Common myeloid progenitor, CD34-positive (primary cell): ENCODE measurements around the gene ZNF574. TPM values are rescaled to one million over a fixed set of nuclear protein-coding genes. Genes with fewer than 3 reads are reported as not detected.

Experiments used
- CTCF ChIA-PET: fragments of 350-600 bp; sonication (Branson Sonifier 250); formaldehyde crosslinking; loops from one replicate; lab custom pipeline; 2021; ENCODE audit warnings: antibody characterized with exemption; lab: Charles Lee
- POLR2A ChIA-PET: fragments of 350-600 bp; sonication (Branson Sonifier 250); formaldehyde crosslinking; loops from one replicate; lab custom pipeline; 2021; ENCODE audit warnings: antibody characterized with exemption; lab: Charles Lee
- DNase-seq, 3 donors: peaks; one replicate each; pipeline versions ENCODE4 v3.0.0 to v3.0.0-alpha.2; 2013
- H3K27ac ChIP-seq, 2 experiments: 1 replicate in 1 of 2; 2 replicates in 1 of 2; pipeline ENCODE4 v1.7.0; 2013; ENCODE audit warnings: inconsistent platforms in 2 of 2, low read length in 2 of 2, mild to moderate bottlenecking in 2 of 2, low read depth in 1 of 2, moderate library complexity in 1 of 2; ENCODE audit not compliant: severe bottlenecking in 2 of 2, insufficient read depth in 1 of 2, poor library complexity in 1 of 2
- H3K27me3 ChIP-seq, 5 experiments: replicated peaks in 2 of 5; 1 replicate in 3 of 5; 2 replicates in 2 of 5; pipeline versions ENCODE4 v1.6.1 to v1.7.0; 2013; ENCODE audit warnings: low read length in 4 of 5, mild to moderate bottlenecking in 2 of 5, moderate library complexity in 2 of 5, inconsistent platforms in 1 of 5; ENCODE audit not compliant: insufficient read depth in 5 of 5, control insufficient read depth in 4 of 5
- H3K36me3 ChIP-seq, 4 experiments: 1 replicate in 2 of 4; 2 replicates in 2 of 4; pipeline versions ENCODE4 v1.6.1 to v1.7.0; 2013; ENCODE audit warnings: low read length in 3 of 4, control low read depth in 1 of 4, mild to moderate bottlenecking in 1 of 4; ENCODE audit not compliant: control insufficient read depth in 4 of 4, insufficient read depth in 4 of 4
- H3K4me1 ChIP-seq, 4 experiments: 1 replicate in 3 of 4; 2 replicates in 1 of 4; pipeline versions ENCODE4 v1.6.1 to v1.7.1; 2013; ENCODE audit warnings: low read length in 3 of 4, mild to moderate bottlenecking in 3 of 4, control low read depth in 1 of 4, inconsistent platforms in 1 of 4, moderate library complexity in 1 of 4; ENCODE audit not compliant: control insufficient read depth in 4 of 4, insufficient read depth in 4 of 4; ENCODE audit errors: control extremely low read depth in 1 of 4
- H3K4me3 ChIP-seq, 7 experiments: 1 replicate in 4 of 7; 2 replicates in 3 of 7; pipeline versions ENCODE4 v1.5.1 to v1.7.0; 2013; ENCODE audit warnings: mild to moderate bottlenecking in 7 of 7, low read length in 6 of 7, moderate library complexity in 6 of 7, inconsistent platforms in 2 of 7, low read depth in 2 of 7, control low read depth in 1 of 7; ENCODE audit not compliant: insufficient read depth in 4 of 7, control insufficient read depth in 1 of 7; ENCODE audit errors: extremely low read depth in 1 of 7
- H3K9me3 ChIP-seq, 5 experiments: 1 replicate in 4 of 5; 2 replicates in 1 of 5; pipeline versions ENCODE4 v1.6.1 to v1.7.1; 2013; ENCODE audit warnings: low read length in 4 of 5, mild to moderate bottlenecking in 2 of 5, inconsistent platforms in 1 of 5, low read depth in 1 of 5, moderate library complexity in 1 of 5; ENCODE audit not compliant: control insufficient read depth in 4 of 5, insufficient read depth in 2 of 5; ENCODE audit errors: control extremely low read depth in 1 of 5
- WGBS: methylation state at CpG from one replicate; pipeline ENCODE4 v1.1.5; 2013; ENCODE audit not compliant: insufficient coverage; 5-methylcytosine and 5-hydroxymethylcytosine counted together
- polyA plus RNA-seq: library from polyadenylated mRNA; unstranded; fragments of 120-200 nt; gene quantifications from one replicate; pipeline ENCODE4 v1.2.1, GENCODE V29; 2013

ZNF574 gene, protein sequence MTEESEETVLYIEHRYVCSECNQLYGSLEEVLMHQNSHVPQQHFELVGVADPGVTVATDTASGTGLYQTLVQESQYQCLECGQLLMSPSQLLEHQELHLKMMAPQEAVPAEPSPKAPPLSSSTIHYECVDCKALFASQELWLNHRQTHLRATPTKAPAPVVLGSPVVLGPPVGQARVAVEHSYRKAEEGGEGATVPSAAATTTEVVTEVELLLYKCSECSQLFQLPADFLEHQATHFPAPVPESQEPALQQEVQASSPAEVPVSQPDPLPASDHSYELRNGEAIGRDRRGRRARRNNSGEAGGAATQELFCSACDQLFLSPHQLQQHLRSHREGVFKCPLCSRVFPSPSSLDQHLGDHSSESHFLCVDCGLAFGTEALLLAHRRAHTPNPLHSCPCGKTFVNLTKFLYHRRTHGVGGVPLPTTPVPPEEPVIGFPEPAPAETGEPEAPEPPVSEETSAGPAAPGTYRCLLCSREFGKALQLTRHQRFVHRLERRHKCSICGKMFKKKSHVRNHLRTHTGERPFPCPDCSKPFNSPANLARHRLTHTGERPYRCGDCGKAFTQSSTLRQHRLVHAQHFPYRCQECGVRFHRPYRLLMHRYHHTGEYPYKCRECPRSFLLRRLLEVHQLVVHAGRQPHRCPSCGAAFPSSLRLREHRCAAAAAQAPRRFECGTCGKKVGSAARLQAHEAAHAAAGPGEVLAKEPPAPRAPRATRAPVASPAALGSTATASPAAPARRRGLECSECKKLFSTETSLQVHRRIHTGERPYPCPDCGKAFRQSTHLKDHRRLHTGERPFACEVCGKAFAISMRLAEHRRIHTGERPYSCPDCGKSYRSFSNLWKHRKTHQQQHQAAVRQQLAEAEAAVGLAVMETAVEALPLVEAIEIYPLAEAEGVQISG
- 25.0 TPM for polyA plus RNA-seq

DNA sequence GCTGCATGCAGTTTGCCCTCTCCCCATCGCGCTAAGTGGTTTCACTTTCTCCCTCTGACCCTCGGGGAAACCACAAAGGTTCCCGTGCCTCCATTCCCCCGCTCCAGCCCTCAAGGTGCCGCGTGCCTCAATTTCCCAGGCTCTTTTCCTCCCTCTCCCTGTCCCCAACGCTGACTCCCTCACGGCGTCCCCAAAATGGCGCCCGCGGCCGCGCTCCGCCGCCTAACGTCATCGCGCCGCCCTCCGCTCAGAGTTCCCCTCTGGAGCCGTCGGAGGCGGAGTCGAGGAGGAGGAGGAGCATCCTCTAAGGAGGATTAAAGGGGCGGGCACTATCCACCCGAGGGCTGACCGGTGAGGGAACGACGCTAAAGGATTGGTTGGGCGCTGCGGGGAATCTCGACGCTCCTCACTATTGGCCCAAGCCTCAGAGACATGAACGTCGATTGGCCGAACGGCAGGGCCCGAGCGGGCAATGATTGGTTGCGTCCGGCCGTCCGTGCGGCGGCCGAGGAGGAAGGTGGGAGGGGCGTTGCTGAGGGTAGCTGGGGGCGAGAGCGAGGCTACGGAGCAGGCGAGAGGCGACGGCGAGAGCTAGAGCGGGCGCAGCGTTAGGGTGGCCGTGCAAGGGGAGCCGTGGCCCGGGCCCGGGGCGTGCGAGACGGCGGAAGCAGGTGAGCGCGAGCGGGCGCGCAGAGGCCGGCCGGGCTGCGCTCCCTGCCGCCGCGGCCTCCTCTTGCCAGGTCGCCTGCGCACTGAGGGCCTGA lies at the start of gene ZNF574:
TSS of gene ZNF574 (plus strand) at position 551 of the 764 bp plus-strand sequence. CDS start 2,441 bp downstream, outside the sequence.
- DNase-seq, result peak; percentile 100
- under 1% methylated on average over 60 of the region's 80 CpGs for WGBS
- peak within 1 kb of the TSS; percentile 98 to 99 for H3K27ac ChIP-seq
- POLR2A ChIA-PET, result interaction anchor here (1.0 to 1.6 kb wide), 4 partner anchors 16 to 167 kb away, joined by 3 to 5 read pairs (median 4); partner anchors contain the start of gene POU2F2
- peak within 1 kb of the TSS; percentile 76 to 96 (median 83) for H3K4me3 ChIP-seq
- peaks cover 5 to 27% (median 23%) of the 10 kb centered on the region in 4 experiments for H3K36me3 ChIP-seq
- peaks cover 8 to 31% (median 25%) of the 10 kb centered on the region in 4 experiments for H3K4me1 ChIP-seq
- no peaks in the 10 kb centered on the region for H3K9me3 ChIP-seq
- H3K27me3 ChIP-seq, result no peaks in the 10 kb centered on the region
- CTCF ChIA-PET, result no interaction called here

DNA sequence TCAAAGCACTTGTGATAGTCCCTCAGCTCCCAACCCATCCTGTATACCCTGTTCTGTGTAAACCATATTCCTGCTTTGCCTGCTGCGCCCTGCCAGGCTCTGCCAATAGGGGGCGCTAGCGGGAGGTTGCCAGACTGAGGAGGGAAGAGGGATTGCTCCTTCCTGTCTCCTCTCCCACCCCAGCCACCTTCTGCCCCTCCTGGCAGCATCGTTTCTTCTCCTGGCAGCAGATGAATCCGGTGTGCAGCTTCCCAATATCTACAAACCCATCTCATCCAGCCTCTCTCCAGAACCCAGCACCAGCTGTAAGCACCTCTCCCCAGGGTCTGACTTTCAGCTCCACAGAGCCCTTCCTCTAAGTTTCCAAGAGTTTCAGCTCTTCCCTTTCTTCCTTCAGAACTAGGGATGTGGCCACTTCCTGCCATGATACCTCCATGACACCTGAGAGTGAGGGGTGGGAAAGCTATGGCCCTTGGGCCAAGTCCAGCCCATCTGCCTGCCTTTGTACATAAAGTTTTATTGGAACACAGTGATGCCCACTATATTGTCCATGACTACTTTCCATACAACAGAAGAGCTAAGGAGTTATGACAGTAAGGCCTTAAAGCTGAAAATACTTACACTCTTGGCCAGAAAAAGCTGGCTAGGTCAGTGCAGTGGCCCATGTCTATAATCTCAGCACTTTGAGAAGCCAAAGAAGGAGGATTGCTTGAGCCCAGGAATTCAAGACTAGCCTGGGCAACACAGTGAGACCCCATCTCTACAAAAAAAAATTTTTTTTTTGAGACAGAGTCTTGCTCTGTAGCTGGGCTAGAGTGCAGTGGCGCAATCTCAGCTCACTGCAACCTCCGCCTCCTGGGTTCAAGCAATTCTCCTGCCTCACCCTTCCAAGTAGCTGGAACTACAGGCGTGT lies 47.4 kb upstream of the ZNF574 start:
- POLR2A ChIA-PET, result no interaction called here
- H3K4me1 ChIP-seq, result no peaks in the 10 kb centered on the region
- CTCF ChIA-PET, result interaction anchor here (0.7 to 3.6 kb wide), 10 partner anchors 11 to 71 kb away, joined by 3 to 28 read pairs (median 3); no protein-coding TSS in a partner anchor
- WGBS, result 89% methylated on average over 8 of the region's 8 CpGs
- H3K4me3 ChIP-seq, result no peak overlapping the region
- no peaks in the 10 kb centered on the region for H3K9me3 ChIP-seq
- DNase-seq, result peak in 1 of 3 donors; percentile 2
- H3K27me3 ChIP-seq, result no peaks in the 10 kb centered on the region
- peaks cover 2 to 38% (median 8%) of the 10 kb centered on the region in 4 experiments for H3K36me3 ChIP-seq
- H3K27ac ChIP-seq, result no peak overlapping the region

DNA sequence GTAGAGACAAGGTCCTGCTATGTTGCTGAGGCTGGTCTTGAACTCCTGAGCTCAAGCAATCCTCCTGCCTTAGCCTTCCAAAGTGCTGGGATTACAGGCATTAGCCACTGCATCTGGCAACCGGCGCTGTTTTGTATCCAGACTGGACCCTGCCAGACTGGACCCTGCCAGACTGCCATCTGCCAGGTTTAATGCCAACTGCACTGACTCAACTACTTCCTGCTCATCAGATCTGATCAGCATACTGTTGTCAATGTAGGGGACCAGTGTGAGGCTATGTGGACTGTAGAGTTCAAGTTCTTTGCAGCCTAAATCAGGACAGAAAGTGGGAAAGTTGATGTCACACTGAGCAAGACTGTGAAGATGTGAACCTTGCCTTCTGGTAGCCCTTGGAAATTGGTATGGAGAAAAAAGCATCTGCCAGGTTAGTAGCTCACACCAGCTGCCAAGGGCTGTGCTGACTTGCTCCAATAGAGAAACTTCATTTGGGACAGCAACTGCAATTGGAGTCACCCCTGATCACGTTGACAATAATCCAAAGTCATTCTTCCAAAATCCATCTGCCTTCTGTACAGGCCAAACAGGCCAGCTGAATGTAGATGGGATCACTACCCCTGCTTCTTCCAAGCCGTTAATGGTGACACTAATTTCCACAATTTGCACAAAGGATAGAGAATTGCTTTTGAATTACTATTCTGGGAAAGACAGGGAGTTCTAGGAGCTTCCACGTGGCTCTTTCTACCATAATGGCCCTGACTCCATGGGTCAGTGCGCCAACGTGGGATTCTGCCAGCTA lies 45.1 kb upstream of the ZNF574 start:
- H3K4me3 ChIP-seq, result no peak overlapping the region
- no peaks in the 10 kb centered on the region for H3K4me1 ChIP-seq
- ChIA-PET CTCF (interaction anchor here (2.8 to 3.6 kb wide), 2 partner anchors 8 to 13 kb away, joined by 17 to 28 read pairs; no protein-coding TSS in a partner anchor), POLR2A (no interaction called here)
- DNase-seq, result no peak
- no peaks in the 10 kb centered on the region for H3K9me3 ChIP-seq
- no peaks in the 10 kb centered on the region for H3K27me3 ChIP-seq
- no peak overlapping the region for H3K27ac ChIP-seq
- peaks cover 2 to 26% (median 4%) of the 10 kb centered on the region in 4 experiments for H3K36me3 ChIP-seq
- WGBS, result 100% methylated on average over 7 of the region's 7 CpGs

DNA sequence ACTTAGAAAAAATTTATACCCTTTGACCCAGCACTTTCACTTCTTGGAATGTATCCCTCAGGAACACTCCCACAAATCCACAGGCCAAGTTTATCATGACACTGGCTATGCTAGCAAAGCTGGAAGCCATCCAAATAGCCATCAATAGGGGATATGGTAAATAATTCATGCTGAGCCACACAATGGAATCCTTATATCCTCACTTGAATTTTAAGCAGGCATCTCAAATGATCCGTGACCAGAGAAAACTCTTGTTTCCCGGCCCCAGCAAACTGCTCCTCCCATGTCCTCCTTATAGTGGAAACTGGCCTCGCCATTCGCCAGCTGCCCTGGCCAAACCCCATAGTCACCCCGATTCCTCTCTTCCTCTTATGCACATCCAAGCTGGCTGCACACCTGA lies 43.5 kb upstream of the ZNF574 start:
- POLR2A ChIA-PET, result no interaction called here
- no peaks in the 10 kb centered on the region for H3K27me3 ChIP-seq
- 100% methylated on average over 5 of the region's 5 CpGs for WGBS

DNA sequence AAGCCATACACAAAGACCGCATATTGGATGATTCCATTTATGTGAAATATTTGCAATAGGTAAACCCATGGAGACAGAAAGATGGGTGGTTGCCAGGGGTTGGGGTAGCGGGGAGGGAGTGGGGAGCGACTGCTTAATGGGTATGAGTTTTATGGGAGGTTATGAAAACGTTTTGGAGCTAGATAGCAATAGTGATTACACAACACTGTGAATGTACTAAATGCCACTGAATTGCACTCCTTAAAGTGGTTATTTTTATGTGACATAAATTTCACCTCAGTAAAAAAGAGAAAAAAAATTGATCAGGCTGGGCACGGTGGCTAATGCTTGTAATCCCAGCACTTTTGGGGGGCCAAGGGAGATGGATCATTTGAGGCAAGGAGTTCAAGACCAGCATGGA lies 42.6 kb upstream of the ZNF574 start:
- H3K27ac ChIP-seq, result no peak overlapping the region
- WGBS, result 88% methylated on average over 2 of the region's 5 CpGs
- no peak overlapping the region for H3K4me3 ChIP-seq
- POLR2A ChIA-PET, result no interaction called here
- peaks cover 4 to 37% (median 19%) of the 10 kb centered on the region in 4 experiments for H3K36me3 ChIP-seq
- H3K27me3 ChIP-seq, result no peaks in the 10 kb centered on the region
- CTCF ChIA-PET, result interaction anchor here (0.7 kb wide), 2 partner anchors 12 to 174 kb away, joined by 3 read pairs; no protein-coding TSS in a partner anchor
- no peak for DNase-seq
- no peaks in the 10 kb centered on the region for H3K4me1 ChIP-seq
- no peaks in the 10 kb centered on the region for H3K9me3 ChIP-seq

More for the DNA sequence above, 43.5 kb upstream of the ZNF574 start:
- Histone ChIP-seq H3K27ac (no peak overlapping the region), H3K4me1 (no peaks in the 10 kb centered on the region), H3K36me3 (peaks cover 3 to 29% (median 11%) of the 10 kb centered on the region in 4 experiments), H3K4me3 (no peak overlapping the region), H3K9me3 (no peaks in the 10 kb centered on the region)
- CTCF ChIA-PET, result interaction anchor here (1.1 kb wide), 1 partner anchor 12 kb away, joined by 3 read pairs; no protein-coding TSS in a partner anchor
- no peak for DNase-seq
